Endothelial cell of umbilical vein (primary cell): ENCODE data around the gene NOMO2. TPM values are rescaled to one million over a fixed set of nuclear protein-coding genes. Genes with fewer than 3 reads are reported as not detected.
"Not testable (repeated sequence)": the region's sequence is repeated elsewhere in the genome, so short reads cannot be mapped to it uniquely, and the experiment has no call there.

Experiments
- BruUV-seq: library from RNA; stranded (reverse); fragments of 400-500 nt; replicated peaks from 2 replicates; lab custom pipeline; 2021; lab: Mats Ljungman, UMichigan
- CTCF ChIA-PET: fragments of 300-600, 350-600 bp; sonication (Branson Sonifier 250); formaldehyde crosslinking; loops from one replicate; lab custom pipeline; 2021; ENCODE audit warnings: antibody characterized with exemption, inconsistent platforms; lab: Charles Lee
- POLR2A ChIA-PET: fragments of 300-600, 350-600 bp; sonication (Branson Sonifier 250); formaldehyde crosslinking; loops from one replicate; lab custom pipeline; 2021; ENCODE audit warnings: antibody characterized with exemption, inconsistent platforms; lab: Charles Lee
- DNase-seq: peaks from one replicate; pipeline ENCODE4 v3.0.0-alpha.2; 2011; ENCODE audit warnings: low read depth, low spot score
- FAIRE-seq: peaks from 2 replicates; lab custom pipeline; 2011; peaks lifted over from hg19 to GRCh38; lab: Jason Lieb, UNC
- H2AFZ ChIP-seq: 2 replicates; pipeline ENCODE4 v1.6.0; 2012; ENCODE audit warnings: low read depth, low read length, control low read depth, inconsistent platforms
- H3K27ac ChIP-seq: 2 replicates; pipeline ENCODE4 v1.5.1; 2011; ENCODE audit warnings: low read depth, mild to moderate bottlenecking, control low read depth, low read length, moderate library complexity; ENCODE audit not compliant: insufficient read depth
- H3K27me3 ChIP-seq, 2 experiments: 2 replicates each; pipeline versions ENCODE4 v1.6.0 to v1.6.1; 2011; ENCODE audit warnings: low read length in 2 of 2, mixed read lengths in 1 of 2; ENCODE audit not compliant: control insufficient read depth in 2 of 2, insufficient read depth in 2 of 2
- H3K36me3 ChIP-seq, 2 experiments: 2 replicates in 1 of 2; 3 replicates in 1 of 2; pipeline ENCODE4 v1.5.1; 2011; ENCODE audit warnings: low read length in 2 of 2, mild to moderate bottlenecking in 1 of 2, moderate library complexity in 1 of 2; ENCODE audit not compliant: control insufficient read depth in 2 of 2, insufficient read depth in 2 of 2; ENCODE audit errors: extremely low read depth in 1 of 2
- H3K4me1 ChIP-seq: 3 replicates; pipeline ENCODE4 v1.5.1; 2011; ENCODE audit warnings: mild to moderate bottlenecking, low read length; ENCODE audit not compliant: control insufficient read depth, insufficient read depth; ENCODE audit errors: extremely low read depth
- H3K4me2 ChIP-seq: 2 replicates; pipeline ENCODE4 v1.6.1; 2011; ENCODE audit warnings: low read length, control low read depth, mixed read lengths; ENCODE audit not compliant: insufficient read depth
- H3K4me3 ChIP-seq, 3 experiments: fragments of 200-600 bp in 1 of 3; sonication (generic), shearing (Covaris generic) in 1 of 3; replicated peaks in 1 of 3; 2 replicates each; pipeline ENCODE4 v1.5.1; 2011 to 2016; ENCODE audit warnings: control low read depth in 3 of 3, low read length in 3 of 3, mild to moderate bottlenecking in 2 of 3, inconsistent platforms in 1 of 3, low read depth in 1 of 3, moderate library complexity in 1 of 3; ENCODE audit not compliant: insufficient read depth in 1 of 3
- H3K79me2 ChIP-seq: 2 replicates; pipeline ENCODE4 v1.6.0; 2012; ENCODE audit warnings: low read length, inconsistent platforms; ENCODE audit not compliant: control insufficient read depth, insufficient read depth
- H3K9ac ChIP-seq: replicated peaks from 2 replicates; pipeline ENCODE3; 2011; ENCODE audit warnings: low read length, control low read depth; ENCODE audit not compliant: insufficient read depth; ENCODE audit errors: extremely low read depth
- H3K9me1 ChIP-seq: replicated peaks from 3 replicates; pipeline ENCODE4 v1.6.0; 2011; ENCODE audit warnings: mild to moderate bottlenecking, low read length; ENCODE audit not compliant: control insufficient read depth, insufficient read depth; ENCODE audit errors: extremely low read depth
- H3K9me3 ChIP-seq: replicated peaks from 2 replicates; pipeline ENCODE4 v1.5.1; 2012; ENCODE audit warnings: low read length, inconsistent platforms; ENCODE audit not compliant: control insufficient read depth, insufficient read depth
- H4K20me1 ChIP-seq: replicated peaks from 2 replicates; pipeline ENCODE3; 2011; ENCODE audit warnings: mild to moderate bottlenecking, low read length; ENCODE audit not compliant: control insufficient read depth, insufficient read depth; ENCODE audit errors: extremely low read depth
- dilution Hi-C: fragments of 300-500 bp; cut with MboI; formaldehyde crosslinking; loops from one replicate; pipeline ENCODE4 v1.15.0; 2019; ENCODE audit warnings: low sequenced_read_pairs; ENCODE audit not compliant: extremely low pct_ligation_motif_present
- intact Hi-C: fragments of 100-400 bp; cut with micrococcal nuclease; formaldehyde crosslinking; loops from one replicate; pipeline ENCODE4 v1.10.0; 2022
- polyA plus RNA-seq, 4 experiments: library from polyadenylated mRNA; depleted of rRNA in 3 of 4; stranded (reverse) in 3 of 4; unstranded in 1 of 4; fragments of >200 nt; gene quantifications; 2 replicates each; pipeline versions ENCODE4 v1.2.1 to v1.2.3, GENCODE V29; 2011 to 2012; ENCODE audit warnings: missing spikeins in 1 of 4
- total RNA-seq: library from RNA; stranded (reverse); gene quantifications from 2 replicates; pipeline ENCODE4 v1.2.3, GENCODE V29; 2021

The NOMO2 gene
- total and polyA plus RNA-seq, 2 donors (not counting 3 experiments of a cell fraction or from before 2014, with no cell fraction given): 155 to 223 TPM

- FAIRE-seq: not testable (repeated sequence)
These were observed 25.0 kb upstream of the NOMO2 start for GRCh38 chr16:18586560-18587540.

GRCh38 chr16:18585789-18586188, 23.9 kb upstream of the NOMO2 start:
- H3K79me2 ChIP-seq, H2AFZ ChIP-seq, DNase-seq, H3K9me1 ChIP-seq, H4K20me1 ChIP-seq, dilution Hi-C loops, H3K9ac ChIP-seq, FAIRE-seq, BruUV-seq, POLR2A ChIA-PET, H3K9me3 ChIP-seq, H3K4me2 ChIP-seq, H3K4me3 ChIP-seq, intact Hi-C loops, H3K4me1 ChIP-seq, H3K27ac ChIP-seq, H3K27me3 ChIP-seq, H3K36me3 ChIP-seq, CTCF ChIA-PET: not testable (repeated sequence)

More at GRCh38 chr16:18586560-18587540, 25.0 kb upstream of the NOMO2 start:
- H3K36me3 ChIP-seq, H3K27me3 ChIP-seq, dilution Hi-C loops, H4K20me1 ChIP-seq, H3K27ac ChIP-seq, DNase-seq, H3K4me1 ChIP-seq, BruUV-seq, H3K4me2 ChIP-seq, H2AFZ ChIP-seq, H3K4me3 ChIP-seq, H3K79me2 ChIP-seq, H3K9ac ChIP-seq, H3K9me1 ChIP-seq, CTCF ChIA-PET, intact Hi-C loops, H3K9me3 ChIP-seq, POLR2A ChIA-PET: not testable (repeated sequence)
